H9 (cell line): ENCODE results near the gene ATP5MC2. TPM values are rescaled to one million over a fixed set of nuclear protein-coding genes. Genes with fewer than 3 reads are reported as not detected.

ENCODE experiments used
- DNase-seq: peaks from one replicate; pipeline ENCODE4 v3.0.0-alpha.2; 2017
- H2AFZ ChIP-seq: one replicate; pipeline ENCODE4 v1.6.1; 2013; ENCODE audit warnings: mild to moderate bottlenecking, low read length, control low read depth, moderate library complexity
- H2AK5ac ChIP-seq: 2 replicates; pipeline ENCODE4 v1.6.1; 2013; ENCODE audit warnings: low read length, control low read depth, mixed read lengths; ENCODE audit not compliant: insufficient read length
- H2BK120ac ChIP-seq: one replicate; pipeline ENCODE4 v1.6.1; 2013; ENCODE audit warnings: low read depth, mild to moderate bottlenecking, low read length, control low read depth, inconsistent platforms; ENCODE audit not compliant: poor library complexity, severe bottlenecking
- H2BK12ac ChIP-seq: 2 replicates; pipeline ENCODE4 v1.6.1; 2013; ENCODE audit warnings: low read length, control low read depth, mixed read lengths, low read depth; ENCODE audit not compliant: insufficient read length
- H2BK15ac ChIP-seq: 2 replicates; pipeline ENCODE4 v1.6.1; 2013; ENCODE audit warnings: low read depth, low read length, control low read depth
- H2BK20ac ChIP-seq: one replicate; pipeline ENCODE4 v1.6.1; 2013; ENCODE audit warnings: low read depth, mild to moderate bottlenecking, low read length, control low read depth, inconsistent platforms; ENCODE audit not compliant: poor library complexity, severe bottlenecking
- H2BK5ac ChIP-seq: 2 replicates; pipeline ENCODE4 v1.6.1; 2013; ENCODE audit warnings: low read length, control low read depth, mixed read lengths; ENCODE audit not compliant: insufficient read length
- H3K14ac ChIP-seq: 2 replicates; pipeline ENCODE4 v1.6.1; 2013; ENCODE audit warnings: low read length, control low read depth; ENCODE audit not compliant: insufficient read depth
- H3K18ac ChIP-seq: 2 replicates; pipeline ENCODE4 v1.6.1; 2013; ENCODE audit warnings: low read depth, mild to moderate bottlenecking, mixed read lengths, low read length, control low read depth; ENCODE audit not compliant: insufficient read length
- H3K23ac ChIP-seq: 2 replicates; pipeline ENCODE4 v1.6.1; 2013; ENCODE audit warnings: low read length, control low read depth, mixed read lengths, low read depth; ENCODE audit not compliant: insufficient read length
- H3K23me2 ChIP-seq: 2 replicates; pipeline ENCODE4 v1.6.1; 2013; ENCODE audit warnings: low read depth, mild to moderate bottlenecking, mixed read lengths, low read length, control low read depth; ENCODE audit not compliant: insufficient read length, poor library complexity, severe bottlenecking
- H3K27ac ChIP-seq: 2 replicates; pipeline ENCODE4 v1.5.1; 2013; ENCODE audit warnings: low read length, control low read depth, mixed read lengths, low read depth; ENCODE audit not compliant: insufficient read length
- H3K27me3 ChIP-seq: 2 replicates; pipeline ENCODE4 v1.6.1; 2013; ENCODE audit warnings: low read length, control low read depth, inconsistent platforms; ENCODE audit not compliant: insufficient read depth
- H3K4ac ChIP-seq: 2 replicates; pipeline ENCODE4 v1.6.1; 2013; ENCODE audit warnings: low read depth, mild to moderate bottlenecking, control low read depth, inconsistent platforms, low read length, moderate library complexity
- H3K4me1 ChIP-seq: 2 replicates; pipeline ENCODE4 v1.6.1; 2013; ENCODE audit warnings: low read length, control low read depth, inconsistent platforms; ENCODE audit not compliant: insufficient read depth
- H3K4me2 ChIP-seq: 2 replicates; pipeline ENCODE4 v1.6.1; 2013; ENCODE audit warnings: low read length, control low read depth, mixed read lengths; ENCODE audit not compliant: insufficient read length, insufficient read depth
- H3K56ac ChIP-seq: 2 replicates; pipeline ENCODE4 v1.6.1; 2013; ENCODE audit warnings: low read depth, mild to moderate bottlenecking, mixed read lengths, low read length, control low read depth; ENCODE audit not compliant: insufficient read length
- H3K79me1 ChIP-seq: 2 replicates; pipeline ENCODE4 v1.6.1; 2013; ENCODE audit warnings: low read depth, mild to moderate bottlenecking, moderate library complexity, low read length, control low read depth, inconsistent platforms; ENCODE audit not compliant: insufficient read depth, poor library complexity, severe bottlenecking
- H3K79me2 ChIP-seq: 2 replicates; pipeline ENCODE4 v1.6.1; 2013; ENCODE audit warnings: low read length, control low read depth, inconsistent platforms; ENCODE audit not compliant: insufficient read depth
- H3K9ac ChIP-seq: 2 replicates; pipeline ENCODE4 v1.6.1; 2013; ENCODE audit warnings: low read length, control low read depth, mixed read lengths; ENCODE audit not compliant: insufficient read length; ENCODE audit errors: extremely low read depth
- H3K9me3 ChIP-seq: one replicate; pipeline ENCODE4 v1.6.1; 2013; ENCODE audit warnings: low read depth, low read length, inconsistent platforms; ENCODE audit not compliant: control insufficient read depth
- H3T11ph ChIP-seq: one replicate; pipeline ENCODE4 v1.6.1; 2013; ENCODE audit warnings: mild to moderate bottlenecking, low read length, control low read depth, inconsistent platforms
- H4K20me1 ChIP-seq: one replicate; pipeline ENCODE4 v1.6.1; 2013; ENCODE audit not compliant: control insufficient read depth, insufficient read length, insufficient read depth
- H4K5ac ChIP-seq: 2 replicates; pipeline ENCODE4 v1.6.1; 2013; ENCODE audit warnings: low read depth, mild to moderate bottlenecking, mixed read lengths, low read length, control low read depth; ENCODE audit not compliant: insufficient read length
- H4K8ac ChIP-seq: replicated peaks from 2 replicates; pipeline ENCODE4 v1.6.1; 2013; ENCODE audit warnings: low read length, control low read depth, mixed read lengths, low read depth; ENCODE audit not compliant: insufficient read length
- H4K91ac ChIP-seq: 2 replicates; pipeline ENCODE4 v1.6.1; 2013; ENCODE audit warnings: low read depth, mild to moderate bottlenecking, moderate library complexity, mixed read lengths, low read length, control low read depth; ENCODE audit not compliant: insufficient read length
- H3K27ac Mint-ChIP-seq, 3 experiments: 2 replicates in 2 of 3; 3 replicates in 1 of 3; pipeline ENCODE4 v1.8.0; 2020 to 2021; ENCODE audit warnings: mixed read lengths in 3 of 3, mild to moderate bottlenecking in 1 of 3, moderate library complexity in 1 of 3
- H3K27me3 Mint-ChIP-seq: 2 replicates; pipeline ENCODE4 v1.8.0; 2021; ENCODE audit warnings: low read depth, mild to moderate bottlenecking, moderate library complexity, mixed read lengths
- H3K36me3 Mint-ChIP-seq, 3 experiments: 2 replicates in 2 of 3; 3 replicates in 1 of 3; pipeline ENCODE4 v1.8.0; 2020 to 2021; ENCODE audit warnings: low read depth in 3 of 3, mixed read lengths in 3 of 3; ENCODE audit not compliant: insufficient read depth in 1 of 3
- H3K4me1 Mint-ChIP-seq, 2 experiments: 2 replicates each; pipeline ENCODE4 v1.8.0; 2020; ENCODE audit warnings: mixed read lengths in 2 of 2
- H3K4me3 Mint-ChIP-seq, 2 experiments: 2 replicates in 1 of 2; 3 replicates in 1 of 2; pipeline ENCODE4 v1.8.0; 2020 to 2021; ENCODE audit warnings: mild to moderate bottlenecking in 2 of 2, mixed read lengths in 2 of 2, moderate library complexity in 1 of 2
- H3K9me3 Mint-ChIP-seq, 2 experiments: 2 replicates in 1 of 2; 3 replicates in 1 of 2; pipeline ENCODE4 v1.8.0; 2020; ENCODE audit warnings: mild to moderate bottlenecking in 2 of 2, mixed read lengths in 2 of 2, moderate library complexity in 1 of 2
- CTCF ChIP-seq: fragments of 200-600 bp; sonication (generic); conservative IDR thresholded peaks from 3 replicates; pipeline ENCODE4 v1.8.0; 2021; ENCODE audit warnings: antibody characterized with exemption, mild to moderate bottlenecking
- WGBS: extraction: QIAGEN DNeasy Blood & Tissue Kit; methylation state at CpG from one replicate; pipeline ENCODE4 v1.1.7; 2013; ENCODE audit warnings: missing lambda C conversion rate, low lambda C conversion rate, mixed read lengths; ENCODE audit not compliant: insufficient read length; ENCODE audit errors: extremely low coverage; 5-methylcytosine and 5-hydroxymethylcytosine counted together
- total RNA-seq: library from RNA; stranded (reverse); gene quantifications from 2 replicates; pipeline ENCODE4 v1.2.1, GENCODE V29; 2021

Gene ATP5MC2
- total RNA-seq, 1 experiment from 2014 or later: 379 TPM

DNA sequence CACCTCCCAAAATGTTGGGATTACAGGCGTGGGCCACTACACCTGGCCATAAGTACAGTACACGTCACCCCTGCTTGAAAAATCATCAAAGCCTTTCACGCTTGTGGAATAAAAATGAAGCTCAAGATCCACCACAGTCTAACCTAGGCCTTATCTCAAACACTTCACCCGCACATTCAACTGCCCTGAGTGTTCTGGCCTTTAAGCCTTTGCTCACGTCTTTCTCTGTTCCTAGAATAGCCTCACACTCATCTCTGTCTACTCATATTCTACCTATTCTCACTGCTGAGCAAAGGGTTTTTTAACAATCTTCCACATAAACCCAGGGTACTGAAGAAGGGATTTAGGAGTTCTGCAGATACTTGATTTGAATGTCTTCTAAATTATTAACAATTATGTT lies 41.4 kb upstream of the ATP5MC2 start:
- Histone ChIP-seq H3K4ac (no peak overlapping the region), H3K18ac (no peak overlapping the region), H3K23ac (no peak overlapping the region), H3K79me2 (no peaks in the 10 kb centered on the region), H3K56ac (no peak overlapping the region), H3K27me3 (no peaks in the 10 kb centered on the region), H3K14ac (no peak overlapping the region), H4K8ac (no peak overlapping the region), H2BK5ac (no peak overlapping the region), H2BK20ac (no peak overlapping the region), H3K9me3 (no peaks in the 10 kb centered on the region), H2AK5ac (no peak overlapping the region), H3K4me2 (no peak overlapping the region), H3K4me1 (no peaks in the 10 kb centered on the region), H4K20me1 (no peaks in the 10 kb centered on the region), H4K91ac (no peak overlapping the region), H2BK15ac (no peak overlapping the region), H4K5ac (no peak overlapping the region), H3K23me2 (no peaks in the 10 kb centered on the region), H2BK12ac (no peak overlapping the region), H3K27ac (no peak overlapping the region), H2BK120ac (no peak overlapping the region), H3T11ph (no peak overlapping the region), H3K9ac (no peak overlapping the region), H2AFZ (no peak overlapping the region), H3K79me1 (no peaks in the 10 kb centered on the region)
- TF ChIP-seq CTCF: no peak
- Mint-ChIP-seq H3K9me3 (no peaks in the 10 kb centered on the region; a peak in 1 of 5 replicates), H3K27me3 (peaks cover 3% of the 10 kb centered on the region; the same call in 1 of the 2 replicates), H3K36me3 (peaks cover 0 to 4% (median 0%) of the 10 kb centered on the region in 3 experiments; a peak in 3 of 7 replicates), H3K4me3 (no peak overlapping the region), H3K4me1 (peaks cover 0 to 5% of the 10 kb centered on the region in 2 experiments; a peak in 2 of 4 replicates), H3K27ac (no peak overlapping the region)
- DNase-seq: no peak
- WGBS: no CpG with 5 or more reads among the region's 5 CpGs
